H1 (cell line): ENCODE measurements around the gene CIAO2B.

Experiments used
- CTCF ChIP-seq, 3 experiments: IDR thresholded peaks; 1 replicate in 2 of 3; 2 replicates in 1 of 3; pipeline versions ENCODE4 v1.5.1 to v1.6.1; 2011; ENCODE audit warnings: low read length in 3 of 3, mild to moderate bottlenecking in 3 of 3, inconsistent platforms in 2 of 3, low read depth in 1 of 3, moderate library complexity in 1 of 3; ENCODE audit not compliant: insufficient read depth in 1 of 3; ENCODE audit errors: control extremely low read depth in 1 of 3
- EZH2 ChIP-seq: fragments of 200-600 bp; sonication (generic); IDR thresholded peaks from 2 replicates; pipeline ENCODE4 v1.7.1; 2012; ENCODE audit warnings: low read depth, mild to moderate bottlenecking, moderate library complexity, low read length, inconsistent platforms; ENCODE audit not compliant: severe bottlenecking
- GTF2F1 ChIP-seq: IDR thresholded peaks from 2 replicates; pipeline ENCODE4 v1.6.1; 2012; ENCODE audit warnings: low read depth, low read length, improper control_type of control experiment, borderline replicate concordance
- RBBP5 ChIP-seq: IDR thresholded peaks from 2 replicates; pipeline ENCODE4 v1.7.1; 2012; ENCODE audit warnings: low read depth, mild to moderate bottlenecking, inconsistent platforms, low read length, moderate library complexity, borderline replicate concordance

- no peak for TF ChIP-seq CTCF (IDR thresholded peaks at IDR 0.05; ENCODE audit: control extremely low read depth in 1 of 3, insufficient read depth in 1 of 3, low read depth in 1 of 3, low read length in 3 of 3)
- no peak for TF ChIP-seq RBBP5
- TF ChIP-seq EZH2: no peak
- TF ChIP-seq GTF2F1: no peak
Measured at GRCh38 chr16:66888647-66889615, 45.3 kb downstream of the CIAO2B start.
